Measurements from ENCODE around the gene NUP107.

The NUP107 gene

DNA sequence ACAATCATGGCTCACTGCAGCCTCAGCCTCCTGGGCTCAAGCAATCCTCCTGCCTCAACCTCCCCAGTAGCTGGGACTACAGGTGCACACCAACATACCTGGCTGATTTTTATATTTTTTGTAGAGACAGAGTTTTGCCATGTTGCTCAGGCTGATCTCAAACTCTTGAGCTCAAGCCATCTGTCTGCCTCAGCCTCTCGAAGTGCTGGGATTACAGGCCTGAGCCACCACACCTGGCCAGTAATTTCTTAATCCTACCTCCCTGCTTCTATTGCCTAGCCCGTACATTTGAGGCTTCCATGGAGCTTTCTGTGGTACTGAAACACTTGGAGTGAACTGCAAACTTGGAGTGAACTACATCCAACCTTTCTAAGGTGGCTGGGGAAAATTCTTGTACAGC lies 79.9 kb downstream of the NUP107 start:
- Histone ChIP-seq H3K27me3 (ENCODE audit: low read length) (no peaks in the 10 kb centered on the region), H3K9me3 (ENCODE audit: insufficient read depth, low read length) (no peaks in the 10 kb centered on the region), H3F3A (ENCODE audit: insufficient read depth) (peaks cover 22% of the 10 kb centered on the region), H3K4me3 (ENCODE audit: insufficient read depth, low read length, poor library complexity, severe bottlenecking) (no peak overlapping the region), H3K9me2 (replicated peaks; ENCODE audit: insufficient read depth, low read length) (no peaks in the 10 kb centered on the region), H4K20me1 (ENCODE audit: low read depth, low read length) (no peaks in the 10 kb centered on the region), H3K27ac (ENCODE audit: low read depth, low read length) (no peak overlapping the region), H2AFZ (ENCODE audit: low read depth, low read length, severe bottlenecking) (no peak overlapping the region), H3K9ac (ENCODE audit: low read length) (no peak overlapping the region), H3K4me2 (ENCODE audit: low read depth, low read length, poor library complexity, severe bottlenecking) (no peak overlapping the region), H3K79me2 (ENCODE audit: insufficient read depth, low read length) (no peaks in the 10 kb centered on the region), H3K36me3 (ENCODE audit: low read length) (0 out of 2 replicates have a peak, but pooled peaks cover 2% of the 10 kb centered on the region)
- TF ChIP-seq, protein P1, sequence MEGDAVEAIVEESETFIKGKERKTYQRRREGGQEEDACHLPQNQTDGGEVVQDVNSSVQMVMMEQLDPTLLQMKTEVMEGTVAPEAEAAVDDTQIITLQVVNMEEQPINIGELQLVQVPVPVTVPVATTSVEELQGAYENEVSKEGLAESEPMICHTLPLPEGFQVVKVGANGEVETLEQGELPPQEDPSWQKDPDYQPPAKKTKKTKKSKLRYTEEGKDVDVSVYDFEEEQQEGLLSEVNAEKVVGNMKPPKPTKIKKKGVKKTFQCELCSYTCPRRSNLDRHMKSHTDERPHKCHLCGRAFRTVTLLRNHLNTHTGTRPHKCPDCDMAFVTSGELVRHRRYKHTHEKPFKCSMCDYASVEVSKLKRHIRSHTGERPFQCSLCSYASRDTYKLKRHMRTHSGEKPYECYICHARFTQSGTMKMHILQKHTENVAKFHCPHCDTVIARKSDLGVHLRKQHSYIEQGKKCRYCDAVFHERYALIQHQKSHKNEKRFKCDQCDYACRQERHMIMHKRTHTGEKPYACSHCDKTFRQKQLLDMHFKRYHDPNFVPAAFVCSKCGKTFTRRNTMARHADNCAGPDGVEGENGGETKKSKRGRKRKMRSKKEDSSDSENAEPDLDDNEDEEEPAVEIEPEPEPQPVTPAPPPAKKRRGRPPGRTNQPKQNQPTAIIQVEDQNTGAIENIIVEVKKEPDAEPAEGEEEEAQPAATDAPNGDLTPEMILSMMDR (IDR thresholded peaks at IDR 0.05; ENCODE audit: insufficient read depth, low read length, poor library complexity, severe bottlenecking), result no peak
- TF ChIP-seq EZH2phosphoT487 (conservative IDR thresholded peaks at IDR 0.05; ENCODE audit: low read length), result no peak

DNA sequence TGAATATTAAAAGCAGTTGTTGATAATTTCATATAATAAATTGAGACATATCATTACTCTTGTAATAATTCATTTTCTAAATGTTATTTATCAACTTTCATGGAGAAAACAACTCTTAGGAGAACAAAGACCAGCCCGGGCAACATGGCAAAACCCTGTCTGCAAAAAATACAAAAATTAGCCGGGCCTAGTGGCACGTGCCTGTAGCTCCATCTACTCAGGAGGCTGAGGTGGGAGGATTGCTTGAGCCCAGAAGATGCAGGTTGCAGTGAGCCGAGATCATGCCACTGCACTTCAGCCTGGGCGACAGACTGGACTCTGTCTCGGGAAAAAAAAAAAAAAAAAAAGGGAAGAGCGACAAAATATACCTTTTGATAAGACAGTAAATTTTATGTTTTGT lies 80.4 kb downstream of the NUP107 start:
- Histone ChIP-seq H2AFZ (ENCODE audit: low read depth, low read length, severe bottlenecking) (no peak overlapping the region), H3K27me3 (ENCODE audit: low read length) (no peaks in the 10 kb centered on the region), H3K27ac (ENCODE audit: low read depth, low read length) (no peak overlapping the region), H3K9ac (ENCODE audit: low read length) (no peak overlapping the region), H3K4me2 (ENCODE audit: low read depth, low read length, poor library complexity, severe bottlenecking) (no peak overlapping the region), H3F3A (ENCODE audit: insufficient read depth) (peaks cover 27% of the 10 kb centered on the region), H3K79me2 (ENCODE audit: insufficient read depth, low read length) (no peaks in the 10 kb centered on the region), H3K4me3 (ENCODE audit: insufficient read depth, low read length, poor library complexity, severe bottlenecking) (no peak overlapping the region), H3K9me2 (replicated peaks; ENCODE audit: insufficient read depth, low read length) (no peaks in the 10 kb centered on the region), H3K36me3 (ENCODE audit: low read length) (0 out of 2 replicates have a peak, but pooled peaks cover 2% of the 10 kb centered on the region), H3K9me3 (ENCODE audit: insufficient read depth, low read length) (no peaks in the 10 kb centered on the region), H4K20me1 (ENCODE audit: low read depth, low read length) (no peaks in the 10 kb centered on the region)
- TF ChIP-seq EZH2phosphoT487 (conservative IDR thresholded peaks at IDR 0.05; ENCODE audit: low read length), result no peak
- TF ChIP-seq, protein P1 (IDR thresholded peaks at IDR 0.05; ENCODE audit: insufficient read depth, low read length, poor library complexity, severe bottlenecking), result no peak

DNA sequence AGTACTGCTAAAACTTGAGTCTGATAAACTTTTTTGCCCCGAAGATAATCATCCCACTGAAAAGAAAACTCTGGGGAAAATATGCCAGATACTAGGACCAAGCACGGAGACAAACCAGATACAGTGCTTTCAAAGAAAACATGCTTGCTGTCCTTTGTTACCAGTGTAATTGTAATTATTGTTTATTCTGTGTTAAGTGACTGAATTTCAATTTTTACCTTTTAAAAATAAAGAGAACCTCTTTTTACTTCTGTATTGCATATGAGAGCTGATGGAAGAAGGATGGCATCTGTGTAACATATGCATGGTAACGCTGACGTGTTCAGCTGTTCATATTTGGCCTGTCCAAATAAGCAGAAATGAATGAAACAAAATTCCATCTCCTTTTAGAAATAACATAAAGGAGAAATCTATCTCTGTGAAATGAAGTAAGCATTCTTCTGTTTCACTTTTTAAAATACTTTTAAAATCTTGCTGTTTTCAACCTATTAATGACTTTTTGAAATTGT lies 81.7 kb downstream of the NUP107 start:
- Histone ChIP-seq H3K9ac (ENCODE audit: low read length) (no peak overlapping the region), H3K9me3 (ENCODE audit: insufficient read depth, low read length) (no peaks in the 10 kb centered on the region), H3K36me3 (ENCODE audit: low read length) (0 out of 2 replicates have a peak, but pooled peaks cover 2% of the 10 kb centered on the region), H3K27ac (ENCODE audit: low read depth, low read length) (no peak overlapping the region), H3F3A (ENCODE audit: insufficient read depth) (peaks cover 37% of the 10 kb centered on the region), H3K9me2 (replicated peaks; ENCODE audit: insufficient read depth, low read length) (no peaks in the 10 kb centered on the region), H3K27me3 (ENCODE audit: low read length) (no peaks in the 10 kb centered on the region), H3K4me3 (ENCODE audit: insufficient read depth, low read length, poor library complexity, severe bottlenecking) (no peak overlapping the region), H3K79me2 (ENCODE audit: insufficient read depth, low read length) (no peaks in the 10 kb centered on the region), H4K20me1 (ENCODE audit: low read depth, low read length) (no peaks in the 10 kb centered on the region), H3K4me2 (ENCODE audit: low read depth, low read length, poor library complexity, severe bottlenecking) (no peak overlapping the region), H2AFZ (ENCODE audit: low read depth, low read length, severe bottlenecking) (no peak overlapping the region)
- TF ChIP-seq, protein P1 (IDR thresholded peaks at IDR 0.05; ENCODE audit: insufficient read depth, low read length, poor library complexity, severe bottlenecking), result no peak
- TF ChIP-seq EZH2phosphoT487 (conservative IDR thresholded peaks at IDR 0.05; ENCODE audit: low read length), result no peak
